Measurements from ENCODE around the gene CHMP5.

DNA sequence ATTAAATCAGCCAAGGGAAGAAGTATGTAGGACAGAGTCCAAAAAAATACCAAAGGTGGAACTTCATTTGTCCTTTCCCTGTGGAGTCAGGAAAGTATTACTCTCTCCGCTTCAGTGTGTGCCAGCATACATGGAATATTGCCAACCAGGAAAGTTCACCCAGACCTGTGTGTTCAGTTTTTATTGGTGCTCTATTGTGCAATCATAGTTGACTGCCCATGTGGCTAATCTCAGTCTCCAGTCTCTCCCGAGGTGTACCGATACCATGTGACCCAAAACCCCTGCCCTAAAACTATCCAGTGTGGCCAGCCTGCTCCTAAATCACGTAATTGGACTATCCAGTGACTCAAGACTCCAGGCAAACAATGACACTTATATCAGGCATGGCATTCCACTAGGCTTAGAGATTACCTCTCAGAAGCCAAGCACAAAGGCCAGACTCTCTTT lies 64.3 kb downstream of the CHMP5 start:
- TF ChIP-seq, protein P1, sequence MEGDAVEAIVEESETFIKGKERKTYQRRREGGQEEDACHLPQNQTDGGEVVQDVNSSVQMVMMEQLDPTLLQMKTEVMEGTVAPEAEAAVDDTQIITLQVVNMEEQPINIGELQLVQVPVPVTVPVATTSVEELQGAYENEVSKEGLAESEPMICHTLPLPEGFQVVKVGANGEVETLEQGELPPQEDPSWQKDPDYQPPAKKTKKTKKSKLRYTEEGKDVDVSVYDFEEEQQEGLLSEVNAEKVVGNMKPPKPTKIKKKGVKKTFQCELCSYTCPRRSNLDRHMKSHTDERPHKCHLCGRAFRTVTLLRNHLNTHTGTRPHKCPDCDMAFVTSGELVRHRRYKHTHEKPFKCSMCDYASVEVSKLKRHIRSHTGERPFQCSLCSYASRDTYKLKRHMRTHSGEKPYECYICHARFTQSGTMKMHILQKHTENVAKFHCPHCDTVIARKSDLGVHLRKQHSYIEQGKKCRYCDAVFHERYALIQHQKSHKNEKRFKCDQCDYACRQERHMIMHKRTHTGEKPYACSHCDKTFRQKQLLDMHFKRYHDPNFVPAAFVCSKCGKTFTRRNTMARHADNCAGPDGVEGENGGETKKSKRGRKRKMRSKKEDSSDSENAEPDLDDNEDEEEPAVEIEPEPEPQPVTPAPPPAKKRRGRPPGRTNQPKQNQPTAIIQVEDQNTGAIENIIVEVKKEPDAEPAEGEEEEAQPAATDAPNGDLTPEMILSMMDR (IDR thresholded peaks at IDR 0.05) = no peak
- peak; percentile 76 to 84 for TF ChIP-seq POLR2AphosphoS5 (IDR thresholded peaks at IDR 0.05)

Measured in esophagus muscularis mucosa (tissue), 3 donors.